WTC11 (cell line): Measurements from ENCODE around the gene SLC38A6.

Source experiments
- CREB1 ChIP-seq: sonication (generic); formaldehyde crosslinking; IDR thresholded peaks from 2 replicates; pipeline ENCODE4 v1.8.0; 2023; ENCODE audit warnings: mild to moderate bottlenecking, missing genetic modification reagents
- ELF4 ChIP-seq: sonication (generic); formaldehyde crosslinking; IDR thresholded peaks from 2 replicates; pipeline ENCODE4 v1.8.1; 2022; ENCODE audit warnings: low read depth, mild to moderate bottlenecking, moderate library complexity, missing genetic modification reagents
- ESRRA ChIP-seq: sonication (generic); formaldehyde crosslinking; IDR thresholded peaks from 2 replicates; pipeline ENCODE4 v1.8.1; 2022; ENCODE audit warnings: mild to moderate bottlenecking, missing genetic modification reagents, borderline replicate concordance
- GRHL2 ChIP-seq: fragments of 250-450 bp; sonication (Bioruptor Pico); IDR thresholded peaks from 2 replicates; pipeline ENCODE4 v1.8.0; 2022; ENCODE audit warnings: mild to moderate bottlenecking, moderate library complexity; ENCODE audit not compliant: insufficient replicate concordance, severe bottlenecking
- NFATC4 ChIP-seq: fragments of 250-450 bp; sonication (Bioruptor Pico); IDR thresholded peaks from 2 replicates; pipeline ENCODE4 v1.9.0; 2021; ENCODE audit warnings: mild to moderate bottlenecking
- NFYB ChIP-seq: sonication (generic); formaldehyde crosslinking; conservative IDR thresholded peaks from 2 replicates; pipeline ENCODE4 v1.8.0; 2022; ENCODE audit warnings: low read depth, missing genetic modification reagents
- ZNF317 ChIP-seq: sonication (generic); formaldehyde crosslinking; IDR thresholded peaks from 2 replicates; pipeline ENCODE4 v1.8.1; 2023; ENCODE audit warnings: low read depth, mild to moderate bottlenecking, moderate library complexity, missing genetic modification reagents, borderline replicate concordance
- TF ChIP-seq, protein P1 (sequence below): sonication (generic); formaldehyde crosslinking; IDR thresholded peaks from 2 replicates; pipeline ENCODE4 v1.8.1; 2022; ENCODE audit warnings: missing genetic modification reagents, borderline replicate concordance
- TF ChIP-seq, protein P2 (sequence below): fragments of 200-600 bp; IDR thresholded peaks from 2 replicates; pipeline ENCODE4 v1.8.0; 2022; ENCODE audit warnings: antibody characterized with exemption
- TF ChIP-seq, protein P3 (sequence below): sonication (generic); formaldehyde crosslinking; IDR thresholded peaks from 2 replicates; pipeline ENCODE4 v1.8.1; 2022; ENCODE audit warnings: low read depth, mild to moderate bottlenecking, moderate library complexity, missing genetic modification reagents, borderline replicate concordance
- TF ChIP-seq, protein P4 (sequence below): sonication (generic); formaldehyde crosslinking; IDR thresholded peaks from 2 replicates; pipeline ENCODE4 v1.8.1; 2023; ENCODE audit warnings: mild to moderate bottlenecking, missing genetic modification reagents, borderline replicate concordance
- TF ChIP-seq, protein P5 (sequence below): sonication (generic); formaldehyde crosslinking; IDR thresholded peaks from 2 replicates; pipeline ENCODE4 v1.8.1; 2023; ENCODE audit warnings: mild to moderate bottlenecking, moderate library complexity, missing genetic modification reagents
- TF ChIP-seq, protein P6 (sequence below): sonication (generic); formaldehyde crosslinking; IDR thresholded peaks from 2 replicates; pipeline ENCODE4 v1.8.0; 2022; ENCODE audit warnings: mild to moderate bottlenecking, missing genetic modification reagents
- TF ChIP-seq, protein P7 (sequence below): sonication (generic); formaldehyde crosslinking; conservative IDR thresholded peaks from 2 replicates; pipeline ENCODE4 v1.8.1; 2023; ENCODE audit warnings: mild to moderate bottlenecking, low read depth, missing genetic modification reagents, moderate library complexity

DNA sequence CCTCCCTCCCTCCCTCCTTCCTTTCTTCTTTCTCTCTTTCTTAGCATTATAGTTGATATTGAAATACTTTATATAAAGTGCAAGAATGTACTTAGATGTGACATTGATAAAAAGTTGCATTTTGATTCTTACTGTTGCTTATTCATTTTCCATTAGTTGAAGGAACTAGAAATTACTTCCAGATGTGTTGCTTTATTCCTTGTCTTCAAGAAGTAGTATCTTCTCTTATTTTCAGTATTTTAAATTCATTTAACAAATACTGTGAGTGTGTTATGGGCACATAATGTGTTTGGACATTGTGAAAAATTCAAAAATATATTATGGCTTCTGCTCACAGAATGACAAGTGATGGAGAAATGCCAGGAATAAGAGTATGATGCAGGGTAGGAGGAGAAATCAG, 45.7 kb upstream of the SLC38A6 start:
- TF ChIP-seq ZNF317 (CRISPR knock-in tag) (no peak), ESRRA (CRISPR knock-in tag) (no peak), NFATC4 (no peak), GRHL2 (no peak), ELF4 (CRISPR knock-in tag) (no peak), NFYB (no peak), CREB1 (no peak)
- TF ChIP-seq, protein P1, sequence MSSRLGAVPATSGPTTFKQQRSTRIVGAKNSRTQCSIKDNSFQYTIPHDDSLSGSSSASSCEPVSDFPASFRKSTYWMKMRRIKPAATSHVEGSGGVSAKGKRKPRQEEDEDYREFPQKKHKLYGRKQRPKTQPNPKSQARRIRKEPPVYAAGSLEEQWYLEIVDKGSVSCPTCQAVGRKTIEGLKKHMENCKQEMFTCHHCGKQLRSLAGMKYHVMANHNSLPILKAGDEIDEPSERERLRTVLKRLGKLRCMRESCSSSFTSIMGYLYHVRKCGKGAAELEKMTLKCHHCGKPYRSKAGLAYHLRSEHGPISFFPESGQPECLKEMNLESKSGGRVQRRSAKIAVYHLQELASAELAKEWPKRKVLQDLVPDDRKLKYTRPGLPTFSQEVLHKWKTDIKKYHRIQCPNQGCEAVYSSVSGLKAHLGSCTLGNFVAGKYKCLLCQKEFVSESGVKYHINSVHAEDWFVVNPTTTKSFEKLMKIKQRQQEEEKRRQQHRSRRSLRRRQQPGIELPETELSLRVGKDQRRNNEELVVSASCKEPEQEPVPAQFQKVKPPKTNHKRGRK: no peak
- TF ChIP-seq, protein P2, sequence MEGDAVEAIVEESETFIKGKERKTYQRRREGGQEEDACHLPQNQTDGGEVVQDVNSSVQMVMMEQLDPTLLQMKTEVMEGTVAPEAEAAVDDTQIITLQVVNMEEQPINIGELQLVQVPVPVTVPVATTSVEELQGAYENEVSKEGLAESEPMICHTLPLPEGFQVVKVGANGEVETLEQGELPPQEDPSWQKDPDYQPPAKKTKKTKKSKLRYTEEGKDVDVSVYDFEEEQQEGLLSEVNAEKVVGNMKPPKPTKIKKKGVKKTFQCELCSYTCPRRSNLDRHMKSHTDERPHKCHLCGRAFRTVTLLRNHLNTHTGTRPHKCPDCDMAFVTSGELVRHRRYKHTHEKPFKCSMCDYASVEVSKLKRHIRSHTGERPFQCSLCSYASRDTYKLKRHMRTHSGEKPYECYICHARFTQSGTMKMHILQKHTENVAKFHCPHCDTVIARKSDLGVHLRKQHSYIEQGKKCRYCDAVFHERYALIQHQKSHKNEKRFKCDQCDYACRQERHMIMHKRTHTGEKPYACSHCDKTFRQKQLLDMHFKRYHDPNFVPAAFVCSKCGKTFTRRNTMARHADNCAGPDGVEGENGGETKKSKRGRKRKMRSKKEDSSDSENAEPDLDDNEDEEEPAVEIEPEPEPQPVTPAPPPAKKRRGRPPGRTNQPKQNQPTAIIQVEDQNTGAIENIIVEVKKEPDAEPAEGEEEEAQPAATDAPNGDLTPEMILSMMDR: no peak
- TF ChIP-seq, protein P3, sequence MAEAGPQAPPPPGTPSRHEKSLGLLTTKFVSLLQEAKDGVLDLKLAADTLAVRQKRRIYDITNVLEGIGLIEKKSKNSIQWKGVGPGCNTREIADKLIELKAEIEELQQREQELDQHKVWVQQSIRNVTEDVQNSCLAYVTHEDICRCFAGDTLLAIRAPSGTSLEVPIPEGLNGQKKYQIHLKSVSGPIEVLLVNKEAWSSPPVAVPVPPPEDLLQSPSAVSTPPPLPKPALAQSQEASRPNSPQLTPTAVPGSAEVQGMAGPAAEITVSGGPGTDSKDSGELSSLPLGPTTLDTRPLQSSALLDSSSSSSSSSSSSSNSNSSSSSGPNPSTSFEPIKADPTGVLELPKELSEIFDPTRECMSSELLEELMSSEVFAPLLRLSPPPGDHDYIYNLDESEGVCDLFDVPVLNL (CRISPR knock-in tag): no peak
- TF ChIP-seq, protein P4, sequence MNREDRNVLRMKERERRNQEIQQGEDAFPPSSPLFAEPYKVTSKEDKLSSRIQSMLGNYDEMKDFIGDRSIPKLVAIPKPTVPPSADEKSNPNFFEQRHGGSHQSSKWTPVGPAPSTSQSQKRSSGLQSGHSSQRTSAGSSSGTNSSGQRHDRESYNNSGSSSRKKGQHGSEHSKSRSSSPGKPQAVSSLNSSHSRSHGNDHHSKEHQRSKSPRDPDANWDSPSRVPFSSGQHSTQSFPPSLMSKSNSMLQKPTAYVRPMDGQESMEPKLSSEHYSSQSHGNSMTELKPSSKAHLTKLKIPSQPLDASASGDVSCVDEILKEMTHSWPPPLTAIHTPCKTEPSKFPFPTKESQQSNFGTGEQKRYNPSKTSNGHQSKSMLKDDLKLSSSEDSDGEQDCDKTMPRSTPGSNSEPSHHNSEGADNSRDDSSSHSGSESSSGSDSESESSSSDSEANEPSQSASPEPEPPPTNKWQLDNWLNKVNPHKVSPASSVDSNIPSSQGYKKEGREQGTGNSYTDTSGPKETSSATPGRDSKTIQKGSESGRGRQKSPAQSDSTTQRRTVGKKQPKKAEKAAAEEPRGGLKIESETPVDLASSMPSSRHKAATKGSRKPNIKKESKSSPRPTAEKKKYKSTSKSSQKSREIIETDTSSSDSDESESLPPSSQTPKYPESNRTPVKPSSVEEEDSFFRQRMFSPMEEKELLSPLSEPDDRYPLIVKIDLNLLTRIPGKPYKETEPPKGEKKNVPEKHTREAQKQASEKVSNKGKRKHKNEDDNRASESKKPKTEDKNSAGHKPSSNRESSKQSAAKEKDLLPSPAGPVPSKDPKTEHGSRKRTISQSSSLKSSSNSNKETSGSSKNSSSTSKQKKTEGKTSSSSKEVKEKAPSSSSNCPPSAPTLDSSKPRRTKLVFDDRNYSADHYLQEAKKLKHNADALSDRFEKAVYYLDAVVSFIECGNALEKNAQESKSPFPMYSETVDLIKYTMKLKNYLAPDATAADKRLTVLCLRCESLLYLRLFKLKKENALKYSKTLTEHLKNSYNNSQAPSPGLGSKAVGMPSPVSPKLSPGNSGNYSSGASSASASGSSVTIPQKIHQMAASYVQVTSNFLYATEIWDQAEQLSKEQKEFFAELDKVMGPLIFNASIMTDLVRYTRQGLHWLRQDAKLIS (CRISPR knock-in tag): no peak
- TF ChIP-seq, protein P5, sequence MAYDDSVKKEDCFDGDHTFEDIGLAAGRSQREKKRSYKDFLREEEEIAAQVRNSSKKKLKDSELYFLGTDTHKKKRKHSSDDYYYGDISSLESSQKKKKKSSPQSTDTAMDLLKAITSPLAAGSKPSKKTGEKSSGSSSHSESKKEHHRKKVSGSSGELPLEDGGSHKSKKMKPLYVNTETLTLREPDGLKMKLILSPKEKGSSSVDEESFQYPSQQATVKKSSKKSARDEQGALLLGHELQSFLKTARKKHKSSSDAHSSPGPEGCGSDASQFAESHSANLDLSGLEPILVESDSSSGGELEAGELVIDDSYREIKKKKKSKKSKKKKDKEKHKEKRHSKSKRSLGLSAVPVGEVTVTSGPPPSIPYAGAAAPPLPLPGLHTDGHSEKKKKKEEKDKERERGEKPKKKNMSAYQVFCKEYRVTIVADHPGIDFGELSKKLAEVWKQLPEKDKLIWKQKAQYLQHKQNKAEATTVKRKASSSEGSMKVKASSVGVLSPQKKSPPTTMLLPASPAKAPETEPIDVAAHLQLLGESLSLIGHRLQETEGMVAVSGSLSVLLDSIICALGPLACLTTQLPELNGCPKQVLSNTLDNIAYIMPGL (CRISPR knock-in tag): no peak
- TF ChIP-seq, protein P6, sequence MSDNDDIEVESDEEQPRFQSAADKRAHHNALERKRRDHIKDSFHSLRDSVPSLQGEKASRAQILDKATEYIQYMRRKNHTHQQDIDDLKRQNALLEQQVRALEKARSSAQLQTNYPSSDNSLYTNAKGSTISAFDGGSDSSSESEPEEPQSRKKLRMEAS (CRISPR knock-in tag): no peak
- TF ChIP-seq, protein P7, sequence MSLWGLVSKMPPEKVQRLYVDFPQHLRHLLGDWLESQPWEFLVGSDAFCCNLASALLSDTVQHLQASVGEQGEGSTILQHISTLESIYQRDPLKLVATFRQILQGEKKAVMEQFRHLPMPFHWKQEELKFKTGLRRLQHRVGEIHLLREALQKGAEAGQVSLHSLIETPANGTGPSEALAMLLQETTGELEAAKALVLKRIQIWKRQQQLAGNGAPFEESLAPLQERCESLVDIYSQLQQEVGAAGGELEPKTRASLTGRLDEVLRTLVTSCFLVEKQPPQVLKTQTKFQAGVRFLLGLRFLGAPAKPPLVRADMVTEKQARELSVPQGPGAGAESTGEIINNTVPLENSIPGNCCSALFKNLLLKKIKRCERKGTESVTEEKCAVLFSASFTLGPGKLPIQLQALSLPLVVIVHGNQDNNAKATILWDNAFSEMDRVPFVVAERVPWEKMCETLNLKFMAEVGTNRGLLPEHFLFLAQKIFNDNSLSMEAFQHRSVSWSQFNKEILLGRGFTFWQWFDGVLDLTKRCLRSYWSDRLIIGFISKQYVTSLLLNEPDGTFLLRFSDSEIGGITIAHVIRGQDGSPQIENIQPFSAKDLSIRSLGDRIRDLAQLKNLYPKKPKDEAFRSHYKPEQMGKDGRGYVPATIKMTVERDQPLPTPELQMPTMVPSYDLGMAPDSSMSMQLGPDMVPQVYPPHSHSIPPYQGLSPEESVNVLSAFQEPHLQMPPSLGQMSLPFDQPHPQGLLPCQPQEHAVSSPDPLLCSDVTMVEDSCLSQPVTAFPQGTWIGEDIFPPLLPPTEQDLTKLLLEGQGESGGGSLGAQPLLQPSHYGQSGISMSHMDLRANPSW: no peak
